ENCODE data around the gene RSAD2.
"Not testable (repeated sequence)": the region's sequence is repeated elsewhere in the genome, so short reads cannot be mapped to it uniquely, and the experiment has no call there.

The RSAD2 gene

GRCh38 chr2:6877402-6878304, at the start of gene RSAD2:
Gene RSAD2, plus strand, starts transcription at chr2:6877777. Its CDS starts 24 bp downstream, at chr2:6877801.
- no peak for DNase-seq

DNA sequence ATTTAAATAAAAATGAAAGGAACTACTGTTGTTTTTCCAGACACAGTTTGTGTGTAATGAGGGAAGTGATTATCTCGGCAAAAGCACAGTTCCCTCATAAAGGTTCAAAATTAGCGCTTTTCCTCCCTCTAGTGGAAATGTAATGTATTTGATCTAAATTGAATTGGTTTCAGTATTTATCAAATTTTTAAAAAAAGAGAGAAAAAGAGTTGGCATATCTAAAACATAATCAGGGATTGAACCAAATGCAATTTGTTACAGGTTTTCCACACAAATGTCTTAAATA, 49.3 kb upstream of the RSAD2 start:
- no peak for DNase-seq

DNA sequence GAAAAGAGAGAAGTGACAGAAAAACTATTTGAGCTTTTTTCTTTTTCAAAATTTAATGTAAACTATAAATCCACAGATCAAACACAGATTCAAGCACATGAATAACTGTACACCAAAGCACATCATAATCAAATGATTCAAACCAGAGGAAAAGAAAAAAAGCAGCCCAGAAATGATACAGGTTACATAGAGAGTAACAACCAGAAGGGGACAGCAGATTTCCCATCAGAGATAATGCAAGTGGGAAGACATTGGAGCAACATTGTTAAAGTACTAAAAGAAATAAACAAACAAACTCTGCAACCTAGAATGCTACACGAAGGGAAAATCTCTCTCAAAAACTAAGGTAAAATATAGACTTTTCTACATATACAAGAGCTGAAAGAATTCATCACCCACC, 46.3 kb upstream of the RSAD2 start:
- DNase-seq, result no peak

GRCh38 chr2:6832596-6833299, 44.8 kb upstream of the RSAD2 start:
- DNase-seq, result no peak

- DNase-seq, result no peak
Measured at GRCh38 chr2:6833300-6833604, 44.3 kb upstream of the RSAD2 start.

DNA sequence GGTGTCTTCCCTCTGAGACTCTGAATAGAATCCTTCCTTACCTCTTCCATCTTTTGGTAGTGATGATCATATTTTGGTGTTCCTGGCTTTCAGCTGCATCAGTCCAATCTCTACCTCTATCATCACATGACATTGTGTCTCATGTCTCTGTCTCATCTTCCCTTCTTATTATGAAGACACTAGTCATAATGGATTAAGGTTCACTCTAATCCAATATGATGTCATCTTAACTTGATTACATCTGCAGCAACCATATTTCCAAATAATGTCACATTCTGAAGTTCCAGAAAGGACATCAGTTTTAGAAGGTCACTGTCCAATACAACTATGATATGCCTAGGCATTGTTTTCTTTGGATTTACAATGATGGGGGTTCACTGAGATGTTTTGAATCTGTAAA, 43.4 kb upstream of the RSAD2 start:
- DNase-seq, result no peak

DNA sequence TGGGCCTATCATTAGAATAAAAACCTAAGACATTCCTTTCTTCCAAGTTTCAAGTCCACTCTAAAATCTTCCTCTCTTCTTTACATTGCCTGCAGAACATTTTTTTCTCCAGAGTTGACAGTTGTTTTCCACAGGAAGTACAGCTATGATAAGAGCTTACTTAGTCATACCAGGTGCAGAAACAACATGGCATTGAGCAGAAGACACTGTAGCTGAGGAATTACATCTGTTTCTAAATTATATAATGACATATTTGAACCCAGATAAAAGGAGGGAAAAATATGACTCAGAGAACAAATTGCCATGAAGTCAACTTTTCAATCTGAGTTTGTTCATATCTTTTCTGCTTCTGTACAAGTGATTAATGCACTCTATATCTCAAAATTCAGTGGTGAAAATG, 42.1 kb upstream of the RSAD2 start:
- no peak for DNase-seq

DNA sequence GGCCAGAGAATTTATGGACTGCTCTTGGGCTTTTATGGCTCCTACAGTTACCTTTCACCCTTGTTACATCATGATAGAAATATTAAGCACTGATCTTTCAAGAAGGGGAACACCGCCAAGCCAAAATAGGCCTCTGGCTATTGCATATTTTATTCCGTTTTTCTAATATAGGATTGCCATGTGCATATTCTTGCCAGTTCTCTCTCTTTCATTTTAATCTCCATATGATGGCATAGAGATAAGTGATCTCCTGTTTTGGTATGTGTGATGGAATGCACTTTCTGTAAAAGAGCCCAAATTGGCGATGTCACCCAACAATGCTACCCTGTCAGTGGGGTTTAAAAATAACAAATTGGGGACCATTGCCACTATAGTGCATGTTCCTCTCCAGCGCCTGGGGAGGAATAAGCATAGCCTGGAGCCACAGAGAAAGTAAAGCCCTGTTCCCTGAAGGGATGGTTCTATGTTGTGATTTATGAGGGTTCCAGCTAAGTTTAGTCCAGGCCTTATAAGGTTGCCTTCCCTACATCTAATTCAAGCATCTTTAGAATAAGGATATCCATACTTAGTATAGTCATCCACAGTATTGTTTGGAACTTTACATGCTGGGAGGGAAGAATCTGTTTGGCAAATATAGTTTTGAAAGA, 38.8 kb upstream of the RSAD2 start:
- no peak for DNase-seq

- DNase-seq, result no peak
Measured at GRCh38 chr2:6841537-6842287, 35.9 kb upstream of the RSAD2 start.

DNA sequence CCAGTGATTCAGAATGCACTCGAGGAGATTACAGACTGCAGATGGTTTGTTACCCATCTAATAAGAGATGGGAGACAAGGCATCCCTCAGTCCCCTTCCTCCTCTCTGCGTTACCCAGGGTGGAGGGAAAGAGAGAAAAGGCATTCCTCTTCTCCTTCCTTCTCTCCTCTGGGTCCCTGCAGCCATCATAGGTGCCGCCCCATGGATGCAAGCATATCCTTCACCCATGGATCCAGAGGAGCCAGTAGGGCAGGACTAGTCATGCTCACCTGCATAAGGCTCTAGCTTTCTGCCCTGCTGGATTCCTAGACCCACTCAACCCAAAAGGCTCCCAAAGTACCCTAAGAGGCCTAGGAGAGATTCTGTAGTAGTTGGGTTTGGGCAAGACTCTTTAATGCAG, 32.3 kb upstream of the RSAD2 start:
- no peak for DNase-seq

- no peak for DNase-seq
Measured at GRCh38 chr2:6845903-6846302, 31.7 kb upstream of the RSAD2 start.

DNA sequence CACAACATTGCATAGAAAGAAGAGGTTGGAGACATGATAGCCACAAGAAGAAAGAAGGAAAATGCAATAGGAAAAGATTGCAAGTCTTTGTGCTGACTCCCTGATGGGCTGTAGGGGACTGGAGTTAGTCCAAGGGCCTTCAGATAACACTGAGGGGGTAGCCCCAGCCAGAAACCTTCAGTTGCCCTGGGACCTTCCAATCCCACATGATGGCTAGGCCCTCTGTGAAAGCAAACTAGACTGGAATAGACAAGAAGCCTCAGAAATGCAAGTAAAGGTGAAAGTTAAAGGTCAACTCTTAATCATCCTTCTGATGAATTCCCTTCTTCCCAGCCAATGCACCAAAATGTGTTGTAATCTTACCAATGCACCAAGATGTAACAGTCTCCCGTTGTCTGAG, 31.0 kb upstream of the RSAD2 start:
- DNase-seq, result no peak

DNA sequence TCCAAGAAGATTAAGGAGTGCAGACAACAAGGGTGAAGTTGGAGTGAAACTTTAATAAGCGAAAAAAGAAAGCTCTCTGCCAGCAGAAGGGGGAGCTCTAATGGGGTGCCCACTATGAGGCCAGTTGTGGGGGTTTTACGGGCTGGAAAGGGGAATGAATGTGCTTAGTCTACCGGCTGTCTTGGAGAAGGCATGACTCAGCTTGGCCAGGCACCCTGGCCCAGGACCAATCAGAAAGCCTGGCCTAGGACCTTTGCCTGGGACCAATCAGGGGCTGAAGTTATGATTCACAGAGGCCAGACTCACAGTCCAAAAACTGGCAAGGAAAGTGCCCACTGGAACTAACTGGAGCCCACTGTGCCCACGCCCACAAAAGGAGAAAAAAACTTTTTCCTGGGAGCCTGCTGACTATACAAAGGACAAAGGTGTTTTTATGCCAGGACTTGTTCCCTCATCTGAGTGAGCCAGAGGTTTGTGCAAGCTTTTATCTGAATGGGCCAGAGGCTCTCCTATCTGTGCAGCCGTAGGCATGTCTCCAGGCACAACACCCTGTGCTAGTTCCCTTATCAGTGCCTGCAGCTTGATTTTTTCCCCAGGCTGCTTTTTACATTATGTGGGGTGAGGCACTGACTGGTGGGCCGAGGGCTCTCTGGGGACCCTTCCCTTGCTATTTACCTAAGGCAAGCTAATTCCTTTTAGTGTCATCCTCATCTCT, 30.5 kb upstream of the RSAD2 start:
- DNase-seq, result no peak

DNA sequence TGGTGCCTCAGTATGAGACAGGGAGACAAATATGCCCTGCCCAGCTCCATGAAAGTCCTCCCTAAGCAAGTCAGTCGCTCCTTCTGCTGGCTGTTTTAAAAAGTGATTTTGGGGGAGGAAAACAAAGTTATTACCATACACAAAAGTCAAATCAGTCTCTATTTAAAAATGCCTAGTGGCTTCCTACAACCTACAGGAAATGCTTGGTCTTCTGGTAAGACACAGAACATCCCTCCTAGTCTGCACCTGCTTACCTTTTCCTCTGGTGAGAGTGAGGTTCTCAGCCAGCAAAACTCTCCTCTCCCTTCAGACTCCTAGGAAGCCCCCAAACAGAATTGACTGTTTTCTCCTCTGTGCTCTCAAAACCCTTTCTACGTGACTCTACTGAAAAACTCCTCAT, 25.4 kb upstream of the RSAD2 start:
- DNase-seq, result no peak

- DNase-seq, result no peak
Measured at GRCh38 chr2:6854416-6854815, 23.2 kb upstream of the RSAD2 start.

DNA sequence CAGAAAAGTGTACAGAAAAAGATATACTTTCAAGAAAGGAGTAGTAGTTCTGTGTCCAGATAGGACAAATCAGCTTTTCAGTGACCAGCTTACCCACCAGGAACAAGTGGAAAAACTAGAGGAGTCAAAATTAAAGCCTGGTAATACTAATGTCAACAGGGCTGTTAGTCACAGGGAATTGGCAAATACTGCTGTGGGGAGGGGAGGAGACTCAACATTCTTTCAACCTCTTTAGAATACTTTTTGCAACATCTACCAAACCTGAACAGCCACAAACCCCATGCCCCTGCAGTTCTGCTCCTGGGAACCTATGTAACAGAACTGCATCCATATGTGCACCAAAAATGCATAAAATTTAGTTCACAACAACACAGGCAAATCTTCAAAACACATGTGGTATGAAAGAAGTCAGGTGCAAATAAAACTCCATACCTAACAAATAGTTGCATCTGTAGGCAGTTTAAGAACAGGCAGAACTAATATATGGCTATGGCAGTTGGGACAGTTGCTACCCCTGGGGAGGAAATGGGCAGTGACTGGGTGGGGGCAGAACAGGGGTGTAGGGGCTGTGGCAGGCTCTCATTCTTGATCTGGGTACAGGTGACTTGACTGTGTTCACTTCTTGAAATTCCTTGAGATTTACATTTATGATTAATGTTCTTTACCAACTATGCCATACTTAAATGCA, 21.6 kb upstream of the RSAD2 start:
- no peak for DNase-seq

- DNase-seq, result no peak
Measured at GRCh38 chr2:6856548-6856920, 21.0 kb upstream of the RSAD2 start.

DNA sequence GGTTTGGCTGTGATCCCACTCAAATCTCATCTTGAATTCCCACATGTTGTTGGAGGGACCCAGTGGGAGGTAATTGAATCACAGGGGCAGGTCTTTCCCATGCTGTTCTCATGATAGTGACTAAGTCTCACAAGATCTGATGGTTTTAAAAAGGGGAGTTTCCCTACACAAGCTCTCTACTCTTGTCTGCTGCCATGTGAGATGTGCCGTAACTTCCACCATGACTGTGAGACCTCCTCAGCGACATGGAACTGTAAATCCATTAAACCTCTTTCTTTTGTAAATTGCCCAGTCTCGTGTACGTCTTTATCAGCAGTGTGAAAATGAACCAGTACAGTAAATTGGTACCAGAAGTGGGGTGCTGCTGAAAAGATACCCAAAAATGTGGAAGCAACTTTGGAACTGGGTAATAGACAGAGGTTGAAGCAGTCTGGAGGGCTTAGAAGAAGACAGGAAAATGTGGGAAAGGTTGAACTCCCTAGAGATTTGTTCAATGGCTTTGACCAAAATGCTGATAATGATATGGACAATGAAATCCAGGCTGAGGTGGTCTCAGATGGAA, 19.0 kb upstream of the RSAD2 start:
- DNase-seq, result not testable (repeated sequence)

- no peak for DNase-seq
Measured at GRCh38 chr2:6860296-6860695, 17.3 kb upstream of the RSAD2 start.

- DNase-seq, result no peak
Measured at GRCh38 chr2:6863792-6864191, 13.8 kb upstream of the RSAD2 start.

GRCh38 chr2:6864231-6864754, 13.3 kb upstream of the RSAD2 start:
- DNase-seq, result no peak

GRCh38 chr2:6864923-6865345, 12.6 kb upstream of the RSAD2 start:
- DNase-seq, result no peak

Data from CD4-positive, alpha-beta T cell treated with Interleukin-15 for 1 hour (primary cell).